HG02759 (cell line): ENCODE data around the gene ZNF655.
"Not testable (repeated sequence)": the region's sequence is repeated elsewhere in the genome, so short reads cannot be mapped to it uniquely, and the experiment has no call there.

Source experiments
- ATAC-seq: cut with Tn5 transposase; IDR thresholded peaks from one replicate; pipeline ENCODE4 v1.9.1; 2021; ENCODE audit warnings: mild to moderate bottlenecking, moderate library complexity; ENCODE audit not compliant: unreplicated experiment

Gene ZNF655

GRCh38 chr7:99559175-99559915 is 903 bp downstream of the ZNF655 start:
- no peak for ATAC-seq

GRCh38 chr7:99560834-99561736 is 2.6 kb downstream of the ZNF655 start:
- no peak for ATAC-seq

GRCh38 chr7:99561737-99562051 is 3.3 kb downstream of the ZNF655 start:
- no peak for ATAC-seq

DNA sequence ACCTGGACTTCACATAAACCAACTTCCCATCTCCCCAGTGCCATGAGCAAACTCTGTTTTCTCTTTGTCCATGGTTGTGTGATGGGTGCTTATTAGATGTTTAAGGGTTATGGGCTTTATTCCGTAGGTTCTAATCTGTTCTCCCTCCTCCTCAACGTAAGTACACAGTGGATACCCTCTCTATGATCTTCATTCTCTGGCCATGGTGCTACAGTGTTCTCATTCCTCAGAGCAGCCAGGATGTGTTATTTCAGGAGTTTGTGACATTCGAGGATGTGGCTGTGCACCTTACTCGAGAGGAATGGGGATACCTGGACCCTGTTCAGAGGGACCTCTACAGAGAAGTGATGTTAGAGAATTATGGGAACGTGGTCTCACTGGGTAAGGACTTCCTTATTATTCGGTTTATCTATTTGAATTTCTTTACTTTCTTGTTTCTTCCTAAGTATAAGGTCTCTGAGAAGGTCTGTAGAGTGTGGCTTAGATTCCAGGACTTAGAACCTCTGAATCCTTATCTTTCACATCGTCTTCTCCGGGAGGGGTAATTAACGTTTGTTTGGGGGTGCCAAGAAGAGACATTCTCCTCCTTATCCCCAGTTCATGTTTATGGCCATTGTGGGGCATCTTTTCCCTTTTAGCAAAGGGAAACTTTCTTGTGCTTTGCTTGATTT is 3.8 kb downstream of the ZNF655 start:
- no peak for ATAC-seq

DNA sequence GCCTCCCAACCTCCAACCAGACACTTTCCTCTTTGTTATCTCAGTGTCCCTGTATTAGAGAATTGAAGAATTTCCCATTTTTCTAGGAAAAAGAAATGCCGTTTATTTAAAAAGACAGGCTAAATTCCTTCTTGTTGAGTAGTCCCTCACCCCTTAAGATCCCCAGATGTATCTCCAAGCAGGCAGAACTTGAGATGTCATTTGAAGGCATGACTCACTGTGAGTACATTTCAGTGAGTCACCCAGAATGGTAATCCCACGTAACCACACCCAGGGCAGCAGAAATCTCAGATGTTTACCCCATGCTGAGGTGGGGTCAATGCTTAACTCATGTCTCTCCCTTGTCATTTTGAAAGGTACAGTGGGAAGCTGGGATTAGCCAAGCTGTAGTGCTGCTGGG is 4.4 kb downstream of the ZNF655 start:
- ATAC-seq, result no peak

- ATAC-seq, result no peak
Measured at GRCh38 chr7:99563650-99564049, 5.2 kb downstream of the ZNF655 start.

GRCh38 chr7:99568770-99569169 is 10.3 kb downstream of the ZNF655 start:
- not testable (repeated sequence) for ATAC-seq

DNA sequence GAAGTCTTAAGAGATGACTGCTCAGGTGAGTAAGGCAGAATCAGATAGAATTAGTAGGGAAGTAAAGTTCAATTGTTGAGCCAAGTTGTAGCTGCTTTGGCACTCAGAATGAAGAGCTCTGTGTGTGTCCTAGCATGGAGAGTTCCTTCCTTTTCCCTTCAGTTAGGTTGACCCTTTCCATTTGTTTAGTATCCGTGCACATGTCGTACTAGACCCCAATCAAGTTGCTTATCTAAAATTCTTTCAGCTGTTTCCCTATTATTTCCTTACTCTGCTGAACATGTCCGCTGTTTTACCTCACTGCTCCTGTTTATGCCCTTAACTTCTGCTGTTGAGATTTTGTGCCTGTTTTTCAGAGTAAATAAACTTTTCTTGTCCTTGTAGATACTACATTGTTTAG is 13.3 kb downstream of the ZNF655 start:
- no peak for ATAC-seq

GRCh38 chr7:99573257-99573656 is 14.8 kb downstream of the ZNF655 start:
- ATAC-seq, result no peak

- no peak for ATAC-seq
Measured at GRCh38 chr7:99576251-99576650, 17.8 kb downstream of the ZNF655 start.

GRCh38 chr7:99579281-99579955 is 21.0 kb downstream of the ZNF655 start:
- no peak for ATAC-seq

DNA sequence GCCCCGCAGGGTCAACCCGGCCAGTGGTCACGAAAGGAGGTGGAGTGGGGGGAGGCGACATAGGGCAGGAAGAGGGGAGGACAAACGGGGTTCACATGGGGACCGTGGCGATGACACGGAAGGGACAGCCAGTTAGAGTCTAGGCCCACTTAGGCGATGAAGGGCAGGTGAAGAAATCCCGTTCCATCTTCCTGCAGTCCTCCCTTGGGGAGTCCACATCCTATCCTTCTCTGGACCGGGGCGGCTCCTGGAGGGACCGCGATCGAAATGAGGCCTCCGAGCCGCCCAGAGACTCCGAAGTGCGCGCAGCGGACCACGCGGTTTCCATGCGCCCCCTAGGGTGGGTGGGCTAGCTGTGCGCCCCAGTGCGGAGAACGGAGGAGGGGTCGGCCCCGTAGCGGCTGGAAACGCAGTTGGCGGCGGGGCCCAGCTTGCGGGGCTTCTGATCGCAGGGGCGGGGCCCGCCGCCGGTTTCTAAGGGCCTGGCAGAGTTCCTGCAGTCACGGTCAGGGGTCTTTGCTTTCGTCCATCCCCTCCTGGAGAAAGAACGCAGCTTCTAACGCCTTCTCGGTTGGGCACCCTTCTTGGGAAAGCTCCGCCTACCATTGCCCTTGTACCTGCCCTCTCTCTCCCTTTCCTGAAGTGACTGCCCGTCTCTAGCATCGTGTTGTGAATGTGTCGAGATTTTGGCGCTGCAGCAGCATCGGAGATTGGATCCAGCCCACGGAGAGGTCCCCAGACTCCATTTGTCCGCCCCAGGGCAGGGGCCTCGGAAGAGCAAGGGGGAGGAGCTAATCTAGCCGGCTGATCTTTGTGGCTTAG is 21.7 kb downstream of the ZNF655 start:
- peak; percentile 44 for ATAC-seq

- not testable (repeated sequence) for ATAC-seq
Measured at GRCh38 chr7:99580778-99581332, 22.4 kb downstream of the ZNF655 start.

GRCh38 chr7:99588868-99589267 is 30.4 kb downstream of the ZNF655 start:
- no peak for ATAC-seq

DNA sequence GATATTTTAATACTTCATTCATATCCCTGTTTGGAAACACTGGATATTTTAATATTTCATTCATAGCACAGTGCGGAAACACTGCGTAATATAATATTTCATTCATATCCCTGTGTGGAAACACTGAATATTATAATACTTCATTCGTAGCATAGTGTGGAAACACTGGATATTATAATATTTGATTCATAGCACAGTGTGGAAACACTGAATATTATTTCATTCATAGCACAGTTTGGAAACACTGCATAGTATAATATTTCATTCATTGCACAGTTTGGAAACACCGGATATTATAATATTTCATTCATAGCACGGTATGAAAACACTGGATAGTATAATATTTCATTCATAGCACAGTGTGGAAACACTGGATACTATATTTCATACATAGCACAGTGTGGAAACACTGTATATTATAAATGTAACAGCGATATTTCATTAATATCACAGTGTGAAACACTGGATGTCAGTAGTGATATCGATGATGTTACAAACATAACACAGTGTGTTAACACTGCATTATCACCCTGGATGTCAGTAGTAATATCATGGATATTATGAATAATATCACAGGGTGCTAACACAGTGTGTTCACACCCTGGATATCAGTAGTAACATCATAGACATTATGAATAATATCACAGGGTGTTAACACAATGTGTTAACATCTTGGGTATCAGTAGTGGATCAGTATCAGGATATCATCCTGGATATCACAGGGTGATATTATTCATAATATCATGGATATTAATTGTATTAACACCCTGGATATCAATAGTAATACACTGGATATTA is 36.7 kb downstream of the ZNF655 start:
- ATAC-seq, result no peak

DNA sequence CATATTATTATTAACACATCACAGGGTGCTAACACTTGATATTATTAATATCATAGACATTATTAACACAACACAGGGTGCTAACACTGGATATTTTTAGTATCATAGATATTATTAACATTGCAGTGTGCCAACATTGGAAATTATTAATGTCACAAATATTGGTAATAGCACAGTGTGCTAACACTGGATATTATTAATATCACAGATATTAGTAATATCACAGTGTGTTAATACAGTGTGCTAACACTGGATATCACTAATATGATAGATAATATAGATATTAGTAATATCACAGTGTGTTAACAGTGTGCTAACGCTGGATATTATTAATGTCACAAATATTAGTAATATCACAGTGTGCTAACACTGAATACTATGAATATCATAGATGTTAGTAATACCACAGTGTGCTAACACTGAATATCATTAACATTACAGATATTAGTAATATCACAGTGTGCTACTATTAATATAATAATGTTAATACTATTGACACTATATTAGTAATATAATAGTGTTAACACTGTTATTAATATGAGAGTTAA is 38.0 kb downstream of the ZNF655 start:
- ATAC-seq, result no peak

- no peak for ATAC-seq
Measured at GRCh38 chr7:99597762-99598501, 39.5 kb downstream of the ZNF655 start, which contains the start of gene TMEM225B. Gene TMEM225B, plus strand, starts transcription at chr7:99598267. Its CDS starts 6,122 bp downstream, at chr7:99604389.

- ATAC-seq, result no peak
Measured at GRCh38 chr7:99599836-99600235, 41.4 kb downstream of the ZNF655 start.
